Measurements from ENCODE around the gene DPP10. TPM values are rescaled to one million over a fixed set of nuclear protein-coding genes. Genes with fewer than 3 reads are reported as not detected.

The DPP10 gene
- total and polyA plus RNA-seq, 4 donors, result 0.04 to 4.1 (median 0.48) TPM

- no peaks in the 10 kb centered on the region for H3K4me1 ChIP-seq (ENCODE audit: control insufficient read depth in 4 of 4, insufficient read depth in 4 of 4, low read length in 3 of 4)
- H3K27me3 ChIP-seq (ENCODE audit: control insufficient read depth in 4 of 4, insufficient read depth in 4 of 4, low read length in 3 of 4), result no peaks in the 10 kb centered on the region
- no peak overlapping the region for H3K27ac ChIP-seq (ENCODE audit: low read depth in 1 of 2, low read length in 2 of 2)
- no peak for TF ChIP-seq JUND (IDR thresholded peaks at IDR 0.05)
- no peak for TF ChIP-seq YY1 (IDR thresholded peaks at IDR 0.05)
- TF ChIP-seq HNF4A (conservative IDR thresholded peaks at IDR 0.05), result no peak
- TF ChIP-seq FOXA1 (IDR thresholded peaks at IDR 0.05), result no peak
- no peak for TF ChIP-seq SP1 (IDR thresholded peaks at IDR 0.05)
- TF ChIP-seq EGR1 (IDR thresholded peaks at IDR 0.05; ENCODE audit: low read depth in 2 of 2), result no peak
- TF ChIP-seq RAD21 (IDR thresholded peaks at IDR 0.05), result no peak
- no peak for TF ChIP-seq RXRA (IDR thresholded peaks at IDR 0.05)
- no peak for TF ChIP-seq TAF1 (conservative IDR thresholded peaks at IDR 0.05)
- no peak for TF ChIP-seq REST (IDR thresholded peaks at IDR 0.05)
- TF ChIP-seq MAX (IDR thresholded peaks at IDR 0.05), result no peak
- no peak for TF ChIP-seq ATF3 (IDR thresholded peaks at IDR 0.05)
- TF ChIP-seq ZBTB33 (IDR thresholded peaks at IDR 0.05), result no peak
- TF ChIP-seq NR2F2 (IDR thresholded peaks at IDR 0.05), result no peak
- no peak for TF ChIP-seq CTCF (IDR thresholded peaks at IDR 0.05; ENCODE audit: low read depth, low read length, missing input control)
- TF ChIP-seq FOXA2 (IDR thresholded peaks at IDR 0.05), result no peak
- TF ChIP-seq GABPA (IDR thresholded peaks at IDR 0.05 in 1 of 2, conservative IDR thresholded peaks at IDR 0.05 in 1 of 2), result no peak
- TF ChIP-seq HNF4G (IDR thresholded peaks at IDR 0.05), result no peak
- no peak for DNase-seq (ENCODE audit: low spot score)
- no peaks in the 10 kb centered on the region for H3K36me3 ChIP-seq (ENCODE audit: control insufficient read depth in 4 of 4, insufficient read depth in 3 of 4, low read depth in 1 of 4, low read length in 3 of 4)
- no peak overlapping the region for H3K9ac ChIP-seq (ENCODE audit: low read depth in 1 of 2, low read length in 2 of 2)
- no peaks in the 10 kb centered on the region for H3K9me3 ChIP-seq (ENCODE audit: control insufficient read depth in 4 of 4, low read length in 3 of 4)
- 89% methylated on average over 2 of the region's 2 CpGs for WGBS
- H3K4me3 ChIP-seq (ENCODE audit: low read depth in 1 of 3, low read length in 3 of 3), result no peak overlapping the region
Measured at GRCh38 chr2:115481842-115482241, 1039.4 kb downstream of the DPP10 start.

All from liver (tissue), 9 donors.